Measurements from ENCODE around the gene SURF2. TPM values are rescaled to one million over a fixed set of nuclear protein-coding genes. Genes with fewer than 3 reads are reported as not detected.

SURF2 gene
- total RNA-seq, 2 donors from 2014 or later: 15.2 to 21.6 TPM

Other genes with a start within 250 kb of the SURF2 start
- 100 to 1,000 TPM; 138 to 159 TPM for gene RALGDS, start 235.3 kb upstream of the SURF2 start, total RNA-seq
- gene GBGT1, start 192.6 kb upstream of the SURF2 start, total RNA-seq: 1 to 10 TPM; 4.1 to 7.2 TPM
- gene OBP2B, start 147.3 kb upstream of the SURF2 start, total RNA-seq: not detected
- under 1 TPM; 0.25 to 0.69 TPM for gene ABO, start 81.3 kb upstream of the SURF2 start, total RNA-seq
- gene SURF6, start 20.4 kb upstream of the SURF2 start, total RNA-seq: 10 to 100 TPM; 11.5 to 23.9 TPM
- gene MED22, start 8.4 kb upstream of the SURF2 start, total RNA-seq: 10 to 100 TPM; 34.8 to 43.3 TPM
- 1,000 to 10,000 TPM; 1,580 to 1,944 TPM for gene RPL7A, start 8.3 kb upstream of the SURF2 start, total RNA-seq
- 10 to 100 TPM; 26.0 to 28.4 TPM for gene SURF1, start 63 bp upstream of the SURF2 start, total RNA-seq
- gene SURF4, start 19.5 kb downstream of the SURF2 start, total RNA-seq: 100 to 1,000 TPM; 390 to 433 TPM
- gene STKLD1, start 19.8 kb downstream of the SURF2 start, total RNA-seq: under 1 TPM in 1 of 2 donors, not detected in 1; 0.19 TPM
- 10 to 100 TPM; 34.3 to 55.1 TPM for gene REXO4, start 61.5 kb downstream of the SURF2 start, total RNA-seq
- 1 to 10 TPM in 1 of 2 donors, under 1 TPM in 1; 0.67 to 1.1 TPM for gene ADAMTS13, start 65.8 kb downstream of the SURF2 start, total RNA-seq
- gene CACFD1, start 103.4 kb downstream of the SURF2 start, total RNA-seq: 1 to 10 TPM; 2.4 to 7.0 TPM
- gene SLC2A6, start 122.5 kb downstream of the SURF2 start, total RNA-seq: 10 to 100 TPM; 15.0 to 42.3 TPM
- not detected for gene MYMK, start 168.4 kb downstream of the SURF2 start, total RNA-seq
- gene ADAMTSL2, start 178.2 kb downstream of the SURF2 start, total RNA-seq: not detected